GM23248 (cell line): ENCODE measurements around the gene MYO5B. TPM values are rescaled to one million over a fixed set of nuclear protein-coding genes. Genes with fewer than 3 reads are reported as not detected.
A peak's percentile ranks its signal among the peaks of the same experiment; 100 is the strongest.
"Not testable (repeated sequence)": the region's sequence is repeated elsewhere in the genome, so short reads cannot be mapped to it uniquely, and the experiment has no call there.

Experiments used
- DNase-seq: peaks from one replicate; pipeline ENCODE4 v3.0.0-alpha.2; 2015
- H2AFZ ChIP-seq: fragments of 200-600 bp; sonication (generic); 2 replicates; pipeline ENCODE4 v1.6.1; 2016; ENCODE audit warnings: antibody characterized with exemption
- H3F3A ChIP-seq: fragments of 200-600 bp; sonication (generic); 2 replicates; pipeline ENCODE4 v1.6.1; 2016; ENCODE audit warnings: mild to moderate bottlenecking, antibody characterized with exemption, mixed run types; ENCODE audit not compliant: insufficient read depth
- H3K27ac ChIP-seq: fragments of 200-600 bp; sonication (generic); 2 replicates; pipeline ENCODE4 v1.5.1; 2016; ENCODE audit warnings: mild to moderate bottlenecking
- H3K27me3 ChIP-seq: fragments of 200-600 bp; sonication (generic); replicated peaks from 2 replicates; pipeline ENCODE4 v1.6.1; 2016; ENCODE audit warnings: mild to moderate bottlenecking; ENCODE audit not compliant: insufficient read depth
- H3K36me3 ChIP-seq: fragments of 200-600 bp; sonication (generic); 2 replicates; pipeline ENCODE4 v1.6.1; 2016; ENCODE audit warnings: low read depth, mild to moderate bottlenecking
- H3K4me1 ChIP-seq: fragments of 200-600 bp; sonication (generic); 2 replicates; pipeline ENCODE4 v1.6.1; 2016; ENCODE audit warnings: mild to moderate bottlenecking; ENCODE audit not compliant: insufficient read depth
- H3K4me2 ChIP-seq: fragments of 200-600 bp; sonication (generic); one replicate; pipeline ENCODE4 v1.6.1; 2016; ENCODE audit warnings: mild to moderate bottlenecking; ENCODE audit not compliant: unreplicated experiment
- H3K4me3 ChIP-seq: fragments of 200-600 bp; sonication (generic); 2 replicates; pipeline ENCODE4 v1.5.1; 2016; ENCODE audit warnings: mild to moderate bottlenecking
- H3K79me2 ChIP-seq: fragments of 200-600 bp; sonication (generic); 2 replicates; pipeline ENCODE4 v1.6.1; 2016; ENCODE audit warnings: mild to moderate bottlenecking; ENCODE audit not compliant: insufficient read depth
- H3K9ac ChIP-seq: fragments of 200-600 bp; sonication (generic); 2 replicates; pipeline ENCODE4 v1.6.1; 2016; ENCODE audit warnings: mild to moderate bottlenecking
- H3K9me2 ChIP-seq: fragments of 200-600 bp; sonication (generic); 2 replicates; pipeline ENCODE4 v1.6.1; 2016; ENCODE audit warnings: mixed run types, mild to moderate bottlenecking, moderate library complexity; ENCODE audit not compliant: insufficient read depth
- H3K9me3 ChIP-seq: fragments of 200-600 bp; sonication (generic); one replicate; pipeline ENCODE4 v1.6.1; 2017; ENCODE audit warnings: low read depth
- H4K20me1 ChIP-seq: fragments of 200-600 bp; sonication (generic); 2 replicates; pipeline ENCODE4 v1.6.0; 2016; ENCODE audit not compliant: insufficient read depth
- EZH2 ChIP-seq: fragments of 200-600 bp; sonication (generic); IDR thresholded peaks from 2 replicates; pipeline ENCODE4 v1.6.1; 2018; ENCODE audit warnings: antibody characterized with exemption, mild to moderate bottlenecking; ENCODE audit not compliant: insufficient read depth, poor library complexity, severe bottlenecking
- EZH2phosphoT487 ChIP-seq: fragments of 200-600 bp; sonication (generic); IDR thresholded peaks from 2 replicates; pipeline ENCODE4 v1.6.1; 2018; ENCODE audit warnings: antibody characterized with exemption, moderate library complexity, mild to moderate bottlenecking, low read depth; ENCODE audit not compliant: insufficient read depth
- WGBS, 2 experiments: methylation state at CpG; one replicate each; pipeline ENCODE4 v1.1.6; 2015 to 2017; ENCODE audit warnings: low lambda C conversion rate in 2 of 2, low coverage in 1 of 2; ENCODE audit errors: missing lambda C conversion rate in 2 of 2; 5-methylcytosine and 5-hydroxymethylcytosine counted together
- in situ Hi-C: fragments of 300-500 bp; cut with MboI; formaldehyde crosslinking; loops from 2 replicates; pipeline ENCODE4 v1.15.0; 2020
- polyA plus RNA-seq: library from polyadenylated mRNA; unstranded; fragments of >200 nt; fragmentation: Nextera tagmentation; extraction: Ambion mirVana; gene quantifications from 2 replicates; pipeline ENCODE4 v1.2.1, GENCODE V29; 2016
- total RNA-seq: library from RNA; depleted of rRNA; stranded (reverse); fragments of >200 nt; shearing (Covaris generic); gene quantifications from 2 replicates; pipeline ENCODE4 v1.2.3, GENCODE V29; 2014

The MYO5B gene
- total and polyA plus RNA-seq, 2 experiments from 2014 or later = 0.03 TPM; not detected in 1

- no peak for TF ChIP-seq EZH2phosphoT487
- TF ChIP-seq EZH2 = no peak
- H3K27me3 ChIP-seq = no peaks in the 10 kb centered on the region; the same call in 1 of the 2 replicates
- no peaks in the 10 kb centered on the region for H3K36me3 ChIP-seq
- in situ Hi-C loops = no loop called here
- no peak overlapping the region for H2AFZ ChIP-seq
- no peaks in the 10 kb centered on the region for H3K4me1 ChIP-seq
- H3K9me2 ChIP-seq = no peaks in the 10 kb centered on the region
- DNase-seq = peak; percentile 33
- H3K9ac ChIP-seq = no peak overlapping the region
- no peaks in the 10 kb centered on the region for H4K20me1 ChIP-seq
- WGBS, 2 experiments = 52 to 55% methylated on average over 4 of the region's 4 CpGs
- H3K4me2 ChIP-seq = no peak overlapping the region
- no peaks in the 10 kb centered on the region for H3K79me2 ChIP-seq
- no peak overlapping the region for H3K27ac ChIP-seq
- H3F3A ChIP-seq = no peaks in the 10 kb centered on the region
- no peaks in the 10 kb centered on the region for H3K9me3 ChIP-seq
- no peak overlapping the region for H3K4me3 ChIP-seq
Measured at GRCh38 chr18:50231621-50232020, 36.7 kb upstream of the MYO5B start.

GRCh38 chr18:50220249-50220648 lies 25.3 kb upstream of the MYO5B start:
- H3K9me2 ChIP-seq, H2AFZ ChIP-seq, H3K36me3 ChIP-seq, H3K9me3 ChIP-seq, DNase-seq, H3K4me2 ChIP-seq, in situ Hi-C loops, H3K4me1 ChIP-seq, H3K79me2 ChIP-seq, H3K9ac ChIP-seq, H3F3A ChIP-seq, H3K4me3 ChIP-seq, H4K20me1 ChIP-seq, H3K27ac ChIP-seq: not testable (repeated sequence)
- 60 to 62% methylated on average over 4 of the region's 4 CpGs for WGBS, 2 experiments
- peaks cover 16% of the 10 kb centered on the region for H3K27me3 ChIP-seq

- Histone ChIP-seq H3K9ac (no peak overlapping the region), H3K27me3 (peaks cover 16% of the 10 kb centered on the region), H3K79me2 (no peaks in the 10 kb centered on the region), H2AFZ (no peak overlapping the region), H3K36me3 (no peaks in the 10 kb centered on the region), H3K4me3 (no peak overlapping the region), H3K9me2 (no peaks in the 10 kb centered on the region), H4K20me1 (no peaks in the 10 kb centered on the region), H3K4me1 (no peaks in the 10 kb centered on the region), H3K4me2 (no peak overlapping the region), H3F3A (no peaks in the 10 kb centered on the region), H3K27ac (no peak overlapping the region), H3K9me3 (no peaks in the 10 kb centered on the region)
- in situ Hi-C loops = no loop called here
- peak; percentile 33 for DNase-seq
- no peak for TF ChIP-seq EZH2
- no peak for TF ChIP-seq EZH2phosphoT487
- WGBS, 2 experiments = 29 to 31% methylated on average over 7 of the region's 7 CpGs
Measured at GRCh38 chr18:50218432-50219197, 23.7 kb upstream of the MYO5B start.

- H2AFZ ChIP-seq = no peak overlapping the region
- H3K27ac ChIP-seq = no peak overlapping the region
- no peaks in the 10 kb centered on the region for H3K4me1 ChIP-seq
- H3K4me2 ChIP-seq = no peak overlapping the region
- H3K4me3 ChIP-seq = no peak overlapping the region
- H3K9ac ChIP-seq = no peak overlapping the region
- no peaks in the 10 kb centered on the region for H3K79me2 ChIP-seq
- no peak for TF ChIP-seq EZH2
- TF ChIP-seq EZH2phosphoT487 = no peak
- H3K27me3 ChIP-seq = peaks cover 18% of the 10 kb centered on the region
- no peaks in the 10 kb centered on the region for H3K9me3 ChIP-seq
- no peaks in the 10 kb centered on the region for H3K9me2 ChIP-seq
- H3F3A ChIP-seq = no peaks in the 10 kb centered on the region
- in situ Hi-C loops = no loop called here
- WGBS, 2 experiments = 37 to 45% methylated on average over 4 of the region's 4 CpGs
- H4K20me1 ChIP-seq = no peaks in the 10 kb centered on the region
- no peaks in the 10 kb centered on the region for H3K36me3 ChIP-seq
- DNase-seq = no peak
Measured at GRCh38 chr18:50209311-50209710, 14.4 kb upstream of the MYO5B start.
